ENCODE data around the gene TFB2M. TPM values are rescaled to one million over a fixed set of nuclear protein-coding genes. Genes with fewer than 3 reads are reported as not detected.

TFB2M gene
- total and polyA plus RNA-seq, 2 donors: 11.7 to 22.4 TPM

DNA sequence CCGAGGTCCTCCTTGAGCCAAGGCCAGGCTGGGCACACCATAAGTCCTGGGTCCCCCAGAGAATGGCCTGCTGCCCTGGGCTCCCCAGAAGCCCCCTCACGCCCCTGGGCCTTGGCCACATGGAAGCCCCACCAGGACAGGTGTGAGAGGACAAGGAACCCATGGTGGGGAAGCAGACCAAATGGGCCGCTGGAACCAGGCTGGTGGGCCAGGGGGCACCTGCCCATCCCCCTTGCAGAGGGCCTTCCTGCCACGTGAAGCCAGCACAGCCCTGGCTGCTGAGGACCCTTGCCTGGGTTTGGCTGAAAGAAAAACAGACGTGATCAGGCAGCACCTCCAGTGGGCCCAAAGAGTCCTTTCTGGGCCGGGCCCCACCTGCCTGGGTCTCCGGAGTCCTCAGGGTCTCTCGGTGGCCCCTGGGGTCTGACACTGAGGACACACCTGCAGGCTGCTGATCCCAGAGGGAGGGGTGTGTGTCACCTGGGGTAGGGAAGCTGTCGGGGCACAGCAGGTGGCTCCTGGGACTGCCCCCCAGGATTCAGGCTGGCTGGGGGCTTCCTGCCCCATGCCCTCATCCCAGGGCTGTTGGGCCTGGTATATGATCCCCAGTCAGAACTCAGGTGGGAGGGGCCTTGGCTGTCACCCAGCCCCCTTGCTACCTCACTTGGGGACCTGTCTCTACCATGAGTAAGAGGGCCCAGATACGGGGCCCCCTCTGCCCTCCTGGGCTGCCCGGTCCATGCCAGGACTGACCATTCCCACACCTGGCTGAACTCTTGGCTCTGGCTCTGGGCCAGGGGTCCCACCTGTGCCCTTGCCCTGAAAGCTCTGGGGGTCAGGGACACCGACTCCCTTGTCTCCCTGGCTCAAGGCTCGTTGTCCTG, 55.7 kb downstream of the TFB2M start:
- H3K4me3 ChIP-seq (ENCODE audit: low read depth, low read length): no peak overlapping the region
- DNase-seq (ENCODE audit: extremely low spot score): no peak
- 91% methylated on average over 13 of the region's 13 CpGs for WGBS
- H3K4me1 ChIP-seq (ENCODE audit: insufficient read depth): peaks cover 2% of the 10 kb centered on the region
- H3K36me3 ChIP-seq (ENCODE audit: insufficient read depth): no peaks in the 10 kb centered on the region
- H3K27ac ChIP-seq (ENCODE audit: low read depth): no peak overlapping the region

DNA sequence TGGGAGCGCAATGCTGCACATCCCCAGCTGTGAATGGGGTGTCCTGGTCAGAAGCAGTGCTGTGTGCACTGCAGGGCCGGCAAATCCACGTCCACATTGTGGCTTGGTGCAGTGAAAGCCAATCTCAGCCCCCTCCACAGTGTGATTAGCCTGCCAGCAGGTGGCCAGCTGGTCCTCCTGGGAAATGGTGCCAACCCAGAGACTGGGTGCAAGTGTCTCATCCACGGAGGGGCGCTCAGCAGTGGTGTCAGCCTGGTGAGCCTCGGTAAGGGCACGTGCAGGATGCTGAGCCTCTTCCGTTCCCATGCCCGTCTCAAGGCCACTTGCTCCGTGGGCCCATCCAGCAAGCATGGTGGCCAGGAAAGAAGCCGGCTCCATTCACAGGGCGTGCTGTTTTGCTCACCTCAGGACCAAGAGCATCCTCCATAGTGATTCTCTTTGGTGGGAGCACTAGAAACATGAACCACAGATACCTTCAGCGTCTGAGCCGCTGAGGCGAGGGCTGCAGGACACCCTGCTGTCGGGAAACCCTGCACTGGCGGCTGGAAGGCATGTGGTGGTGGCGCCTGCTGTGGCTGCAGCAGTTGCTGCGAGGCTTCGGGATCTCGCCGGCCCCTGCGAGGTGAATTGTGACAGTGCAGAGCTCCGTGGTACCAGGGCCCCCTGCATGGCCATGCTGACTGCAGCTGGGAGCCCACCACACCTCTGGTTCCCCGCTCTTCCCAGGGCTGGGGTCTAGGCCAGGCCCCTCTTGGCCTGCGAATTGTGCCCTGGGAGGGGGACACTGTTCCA, 57.0 kb downstream of the TFB2M start:
- Histone ChIP-seq H3K4me1 (ENCODE audit: insufficient read depth) (peaks cover 2% of the 10 kb centered on the region), H3K36me3 (ENCODE audit: insufficient read depth) (no peaks in the 10 kb centered on the region), H3K27ac (ENCODE audit: low read depth) (no peak overlapping the region), H3K4me3 (ENCODE audit: low read depth, low read length) (no peak overlapping the region)
- DNase-seq (ENCODE audit: extremely low spot score): no peak
- WGBS: 89% methylated on average over 26 of the region's 26 CpGs

DNA sequence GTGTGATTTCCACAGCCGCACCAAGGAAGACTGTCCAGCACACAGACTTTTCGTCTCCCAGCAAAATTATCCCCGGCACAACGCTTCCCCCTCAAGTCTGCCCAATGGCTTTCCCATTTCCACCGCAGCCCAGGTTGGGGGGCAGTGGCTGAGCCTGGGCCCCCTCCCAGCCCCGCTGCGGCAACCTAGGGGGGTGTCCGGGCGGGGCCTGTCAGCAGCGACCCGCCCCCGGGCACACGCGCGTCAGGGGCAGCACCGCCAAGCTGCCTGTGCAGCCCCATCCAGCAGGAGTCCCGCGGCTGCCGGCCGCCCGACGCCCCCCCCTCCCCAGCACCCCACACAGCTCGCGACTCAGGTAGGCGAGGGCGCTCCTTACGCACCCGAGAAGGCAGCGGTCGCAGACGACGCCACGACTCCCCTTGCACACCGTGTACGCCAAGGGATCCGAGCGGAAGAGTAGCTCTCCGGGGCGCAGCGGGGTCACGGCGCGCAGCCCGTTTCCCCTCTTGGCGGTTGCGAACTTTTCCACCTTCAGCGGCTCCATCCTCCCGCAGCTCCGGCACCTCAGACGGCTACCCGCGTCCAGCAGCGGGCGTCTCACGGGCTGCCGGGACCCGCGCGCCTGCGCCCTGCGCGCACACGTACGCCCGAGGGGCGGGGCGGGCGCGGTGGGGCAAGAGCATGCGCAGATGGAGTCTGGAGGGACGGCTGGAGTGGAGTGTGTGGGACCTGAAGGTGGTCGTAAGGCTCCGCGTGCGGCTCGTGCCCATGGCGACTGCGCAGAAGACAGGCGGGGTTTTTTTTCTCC, 59.2 kb downstream of the TFB2M start, which contains the start of gene SMYD3:
SMYD3 (minus strand) TSS at position 606 of the 808 bp plus-strand sequence.
- Histone ChIP-seq H3K4me3 (ENCODE audit: low read depth, low read length) (peak within 1 kb of the TSS; percentile 83), H3K27ac (ENCODE audit: low read depth) (no peak within 1 kb of the TSS), H3K36me3 (ENCODE audit: insufficient read depth) (no peaks in the 10 kb centered on the region), H3K4me1 (ENCODE audit: insufficient read depth) (peaks cover 2% of the 10 kb centered on the region)
- DNase-seq (ENCODE audit: extremely low spot score): peak; percentile 50
- WGBS: under 1% methylated on average over 79 of the region's 79 CpGs

DNA sequence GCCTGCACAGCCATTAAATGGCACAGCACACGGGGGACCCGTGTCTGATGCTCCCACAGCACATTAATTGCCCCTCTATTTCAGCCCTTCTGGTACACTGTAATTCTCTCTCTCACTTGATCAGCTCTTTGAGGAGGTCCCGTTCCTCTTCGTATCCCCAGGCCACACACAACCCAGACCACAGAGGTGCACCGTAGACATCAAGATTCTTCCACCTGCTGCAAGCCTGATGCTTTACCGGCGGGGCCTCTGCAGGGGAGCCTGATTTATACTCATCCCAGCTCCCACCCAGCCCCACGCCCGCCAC, 59.7 kb downstream of the TFB2M start:
- Histone ChIP-seq H3K36me3 (ENCODE audit: insufficient read depth) (no peaks in the 10 kb centered on the region), H3K27ac (ENCODE audit: low read depth) (no peak overlapping the region), H3K4me3 (ENCODE audit: low read depth, low read length) (peak overlapping the region; percentile 83), H3K4me1 (ENCODE audit: insufficient read depth) (peaks cover 2% of the 10 kb centered on the region)
- 8% methylated on average over 9 of the region's 9 CpGs for WGBS
- no peak for DNase-seq (ENCODE audit: extremely low spot score)

DNA sequence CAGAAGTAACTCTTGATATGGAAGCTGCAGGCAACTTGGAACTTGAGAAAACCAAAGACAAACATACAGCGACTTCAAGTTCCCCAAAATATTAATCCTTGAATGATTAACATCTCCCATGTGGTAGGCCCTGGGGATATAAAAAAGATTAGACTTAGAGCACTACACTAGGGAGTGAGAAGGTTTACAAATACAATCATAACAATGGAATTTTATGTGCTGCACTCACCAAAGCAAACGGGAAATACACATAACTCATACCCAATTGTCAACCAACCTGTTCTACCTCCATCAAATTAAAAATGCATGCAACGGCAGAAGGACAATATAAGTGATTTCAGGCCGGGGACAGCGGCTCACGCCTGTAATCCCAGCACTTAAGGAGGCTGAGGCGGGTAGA, 62.7 kb downstream of the TFB2M start:
- Histone ChIP-seq H3K36me3 (ENCODE audit: insufficient read depth) (no peaks in the 10 kb centered on the region), H3K4me1 (ENCODE audit: insufficient read depth) (peaks cover 2% of the 10 kb centered on the region), H3K4me3 (ENCODE audit: low read depth, low read length) (no peak overlapping the region), H3K27ac (ENCODE audit: low read depth) (no peak overlapping the region)
- WGBS: 77% methylated on average over 7 of the region's 7 CpGs
- DNase-seq (ENCODE audit: extremely low spot score): no peak

DNA sequence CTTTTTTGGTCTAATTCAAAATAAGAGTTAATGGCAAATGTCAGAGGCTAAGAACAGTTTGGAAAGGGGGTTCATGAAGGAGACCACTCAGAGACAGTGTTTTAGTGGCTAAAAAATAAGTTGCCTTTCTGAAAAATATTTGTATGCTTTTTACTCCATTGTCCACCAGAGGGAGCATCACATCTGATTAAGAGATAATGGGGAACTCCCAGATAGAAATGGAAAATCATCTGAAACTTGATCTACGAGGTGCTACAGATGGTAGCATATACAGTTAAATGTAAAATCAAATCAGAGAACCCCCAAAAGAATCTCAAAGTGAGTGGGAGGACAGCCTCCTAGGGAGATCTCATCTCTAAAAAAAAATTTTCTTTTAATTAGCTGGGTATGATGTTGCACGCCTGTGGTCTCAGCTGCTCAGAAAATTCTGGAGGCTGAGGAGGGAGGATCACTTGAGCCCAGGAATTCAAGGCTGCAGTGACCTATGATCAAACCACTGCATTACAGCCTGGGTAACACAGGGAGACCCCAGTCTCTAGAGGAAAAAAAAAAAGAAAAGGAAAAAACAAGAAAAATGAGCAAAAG, 68.6 kb downstream of the TFB2M start:
- no peak overlapping the region for H3K27ac ChIP-seq (ENCODE audit: low read depth)
- DNase-seq (ENCODE audit: extremely low spot score): peak; percentile 57
- H3K36me3 ChIP-seq (ENCODE audit: insufficient read depth): no peaks in the 10 kb centered on the region
- H3K4me3 ChIP-seq (ENCODE audit: low read depth, low read length): no peak overlapping the region
- H3K4me1 ChIP-seq (ENCODE audit: insufficient read depth): no peaks in the 10 kb centered on the region
- WGBS: 53% methylated on average over 2 of the region's 2 CpGs

DNA sequence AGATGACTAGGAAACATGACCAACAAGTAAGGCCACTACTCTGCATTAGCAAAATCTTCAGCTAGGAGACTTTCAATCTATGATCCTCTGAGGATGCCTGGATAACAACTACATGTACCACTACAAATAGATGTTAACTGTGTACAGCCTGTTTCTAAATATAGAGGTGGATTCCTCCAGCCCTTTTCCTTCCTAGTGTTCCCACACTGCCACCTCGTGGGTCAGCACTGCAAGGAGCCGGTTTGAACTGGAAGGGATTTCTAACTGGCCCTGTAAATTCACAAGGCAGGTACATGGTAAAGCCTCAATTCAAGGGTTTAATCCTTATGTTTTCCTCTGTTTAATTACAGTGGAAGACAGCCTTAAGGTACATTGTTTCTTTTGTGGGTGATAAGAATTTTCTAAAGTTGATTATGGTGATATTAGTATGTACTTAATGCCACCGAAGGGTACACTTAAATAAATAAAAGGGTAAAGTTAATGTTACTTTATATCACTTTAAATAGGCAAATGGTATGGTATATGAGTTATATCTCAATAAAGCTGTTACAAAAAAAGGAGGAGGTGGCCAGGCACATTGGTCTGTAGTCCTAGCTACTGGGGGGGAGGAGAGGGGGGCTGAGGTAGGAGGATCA, 73.3 kb downstream of the TFB2M start:
- no peak overlapping the region for H3K27ac ChIP-seq (ENCODE audit: low read depth)
- no peaks in the 10 kb centered on the region for H3K4me1 ChIP-seq (ENCODE audit: insufficient read depth)
- no peak overlapping the region for H3K4me3 ChIP-seq (ENCODE audit: low read depth, low read length)
- DNase-seq (ENCODE audit: extremely low spot score): peak; percentile 68
- WGBS: 30% methylated on average over 3 of the region's 3 CpGs
- H3K36me3 ChIP-seq (ENCODE audit: insufficient read depth): no peaks in the 10 kb centered on the region

DNA sequence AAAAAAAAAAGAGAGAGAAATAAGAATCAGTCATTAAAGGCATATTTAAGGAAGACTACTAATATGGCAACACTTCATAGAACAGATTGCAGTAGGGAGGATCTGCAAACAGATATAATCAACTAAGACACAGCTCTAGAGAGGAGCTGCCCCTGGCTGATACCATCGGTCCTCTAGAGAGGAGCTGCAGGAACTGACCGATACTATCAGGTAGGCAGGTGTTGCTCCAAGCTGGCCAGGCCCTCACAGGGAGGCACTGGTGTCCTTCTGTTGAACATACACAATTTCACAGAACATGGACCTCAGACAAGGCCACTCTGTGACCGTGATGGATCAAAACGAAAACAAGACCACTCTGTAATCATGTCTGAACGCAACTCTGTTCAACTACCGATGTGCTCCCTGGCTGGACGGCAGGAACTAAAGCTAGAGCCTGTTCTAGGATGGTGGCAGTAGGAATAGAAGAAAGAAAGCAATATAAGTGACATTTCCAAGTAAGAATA, 74.5 kb downstream of the TFB2M start:
- Histone ChIP-seq H3K36me3 (ENCODE audit: insufficient read depth) (no peaks in the 10 kb centered on the region), H3K27ac (ENCODE audit: low read depth) (no peak overlapping the region), H3K4me3 (ENCODE audit: low read depth, low read length) (no peak overlapping the region), H3K4me1 (ENCODE audit: insufficient read depth) (no peaks in the 10 kb centered on the region)
- 88% methylated on average over 7 of the region's 7 CpGs for WGBS
- no peak for DNase-seq (ENCODE audit: extremely low spot score)

Small RNA genes lying within 50 kb of the gene (small RNA-seq; reads per million reads assigned to genes)
- gene AL356583.2: not detected

Other genes with a start within 250 kb of the TFB2M start
- gene SMYD3, start 59.0 kb downstream of the TFB2M start, total RNA-seq: 44.6 TPM
- gene SMYD3, start 59.0 kb downstream of the TFB2M start, polyA plus RNA-seq: 18.2 TPM
- 36.6 TPM for gene CNST, start 195 bp upstream of the TFB2M start, total RNA-seq
- 17.1 TPM for gene CNST, start 195 bp upstream of the TFB2M start, polyA plus RNA-seq
- gene SCCPDH, start 158.1 kb upstream of the TFB2M start, total RNA-seq: 80.2 TPM
- gene SCCPDH, start 158.1 kb upstream of the TFB2M start, polyA plus RNA-seq: 35.2 TPM